ENCODE measurements around the gene RFT1.

RFT1 gene

DNA sequence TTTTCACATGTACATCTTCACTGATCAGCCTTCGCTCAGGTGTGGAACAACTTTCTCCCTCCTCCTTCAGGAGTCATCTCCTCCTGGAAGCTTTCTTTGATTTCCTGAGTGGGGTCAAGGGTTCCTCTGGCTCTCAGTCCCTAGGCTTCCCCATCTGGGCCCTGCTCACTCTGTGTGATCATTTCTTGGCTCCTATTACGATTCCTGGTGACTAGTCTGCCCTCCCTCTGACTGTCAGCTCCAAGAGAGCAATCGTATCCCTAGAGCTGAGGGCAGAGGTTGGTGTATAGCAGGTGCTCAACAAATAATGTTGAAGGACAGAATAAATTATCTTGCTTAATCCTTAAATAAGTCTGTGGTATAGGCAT, 15.5 kb upstream of the RFT1 start:
- TF ChIP-seq, protein P1, sequence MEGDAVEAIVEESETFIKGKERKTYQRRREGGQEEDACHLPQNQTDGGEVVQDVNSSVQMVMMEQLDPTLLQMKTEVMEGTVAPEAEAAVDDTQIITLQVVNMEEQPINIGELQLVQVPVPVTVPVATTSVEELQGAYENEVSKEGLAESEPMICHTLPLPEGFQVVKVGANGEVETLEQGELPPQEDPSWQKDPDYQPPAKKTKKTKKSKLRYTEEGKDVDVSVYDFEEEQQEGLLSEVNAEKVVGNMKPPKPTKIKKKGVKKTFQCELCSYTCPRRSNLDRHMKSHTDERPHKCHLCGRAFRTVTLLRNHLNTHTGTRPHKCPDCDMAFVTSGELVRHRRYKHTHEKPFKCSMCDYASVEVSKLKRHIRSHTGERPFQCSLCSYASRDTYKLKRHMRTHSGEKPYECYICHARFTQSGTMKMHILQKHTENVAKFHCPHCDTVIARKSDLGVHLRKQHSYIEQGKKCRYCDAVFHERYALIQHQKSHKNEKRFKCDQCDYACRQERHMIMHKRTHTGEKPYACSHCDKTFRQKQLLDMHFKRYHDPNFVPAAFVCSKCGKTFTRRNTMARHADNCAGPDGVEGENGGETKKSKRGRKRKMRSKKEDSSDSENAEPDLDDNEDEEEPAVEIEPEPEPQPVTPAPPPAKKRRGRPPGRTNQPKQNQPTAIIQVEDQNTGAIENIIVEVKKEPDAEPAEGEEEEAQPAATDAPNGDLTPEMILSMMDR (IDR thresholded peaks at IDR 0.05), result no peak

DNA sequence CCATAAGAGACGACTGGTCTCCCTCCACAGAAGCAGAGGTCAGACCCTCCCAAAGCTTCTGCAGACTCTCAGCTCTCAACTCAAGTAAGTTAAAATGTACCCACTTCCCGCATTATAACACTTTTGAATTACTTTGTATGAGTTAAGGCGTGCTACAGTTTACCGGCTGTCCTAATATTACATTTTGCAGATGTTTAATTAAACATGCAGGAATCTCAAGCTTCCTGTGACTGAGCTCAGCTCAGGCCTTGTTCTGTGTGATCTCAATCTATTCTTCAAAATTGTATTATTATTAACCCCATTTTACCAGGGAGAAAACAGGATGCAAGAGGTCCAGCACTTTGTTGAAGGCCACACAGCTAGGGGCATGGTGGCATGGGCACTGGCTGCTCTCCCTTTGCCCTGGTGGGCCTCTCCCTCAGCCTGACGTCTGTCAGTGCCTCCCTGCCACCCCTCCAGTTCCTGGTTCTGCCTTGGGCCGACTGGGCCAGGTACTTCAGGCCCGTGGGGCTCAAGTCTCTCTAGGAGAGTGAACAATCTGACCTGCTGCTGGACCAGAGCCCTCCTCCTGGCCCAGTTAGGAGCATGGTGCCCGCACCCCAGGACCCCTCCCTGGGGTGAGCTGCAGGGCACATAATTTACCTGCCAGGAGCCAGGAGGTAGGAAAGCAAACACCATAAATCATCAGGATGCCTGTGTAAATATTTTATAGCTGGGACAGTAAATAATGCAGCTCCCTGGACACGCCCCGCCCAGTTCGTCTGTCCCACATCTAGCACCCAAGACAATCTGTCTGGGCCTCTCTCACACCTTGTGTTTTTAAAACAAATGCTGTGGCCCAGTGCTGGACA, 14.9 kb upstream of the RFT1 start:
- TF ChIP-seq, protein P1 (IDR thresholded peaks at IDR 0.05), result no peak

DNA sequence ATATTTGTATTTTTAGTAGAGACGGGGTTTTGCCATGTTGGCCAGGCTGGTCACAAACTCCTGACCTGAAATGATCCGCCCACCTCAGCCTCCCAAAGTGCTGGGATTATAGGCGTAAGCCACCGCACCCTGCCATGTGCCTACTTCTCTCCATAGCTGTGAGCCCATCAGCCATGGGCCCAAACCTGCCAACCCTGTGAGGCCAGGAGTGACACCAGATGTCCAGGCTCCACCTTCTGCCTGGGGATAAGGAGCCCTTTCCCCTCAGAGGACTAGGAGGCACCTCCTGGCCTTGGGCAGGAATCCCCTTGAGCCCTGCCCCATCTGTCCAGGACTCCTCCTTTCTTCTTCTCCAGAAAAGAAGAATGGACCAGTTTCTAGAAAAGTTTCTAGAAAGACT, 14.2 kb upstream of the RFT1 start:
- TF ChIP-seq, protein P1 (IDR thresholded peaks at IDR 0.05), result no peak

DNA sequence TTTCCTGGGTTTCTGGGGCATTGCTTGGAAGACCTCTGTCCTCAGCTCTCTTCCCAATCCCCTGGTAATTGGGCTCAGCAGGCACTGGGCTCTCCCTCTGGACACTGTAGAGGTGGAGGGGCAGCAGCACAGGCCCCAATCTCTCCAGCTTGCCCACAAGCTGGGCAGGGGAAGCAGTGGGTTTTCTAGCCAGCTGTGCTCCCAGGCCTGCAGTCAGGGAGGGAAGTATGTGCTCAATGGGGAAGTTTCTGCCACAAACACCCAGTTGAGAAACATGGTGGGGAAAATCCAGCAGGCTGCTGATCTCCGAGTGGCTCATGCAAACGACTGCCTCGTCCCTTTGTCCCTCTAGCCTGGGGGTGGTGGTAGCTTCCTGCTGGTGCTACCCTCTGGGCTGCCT, 12.8 kb upstream of the RFT1 start:
- TF ChIP-seq, protein P1 (IDR thresholded peaks at IDR 0.05), result no peak

DNA sequence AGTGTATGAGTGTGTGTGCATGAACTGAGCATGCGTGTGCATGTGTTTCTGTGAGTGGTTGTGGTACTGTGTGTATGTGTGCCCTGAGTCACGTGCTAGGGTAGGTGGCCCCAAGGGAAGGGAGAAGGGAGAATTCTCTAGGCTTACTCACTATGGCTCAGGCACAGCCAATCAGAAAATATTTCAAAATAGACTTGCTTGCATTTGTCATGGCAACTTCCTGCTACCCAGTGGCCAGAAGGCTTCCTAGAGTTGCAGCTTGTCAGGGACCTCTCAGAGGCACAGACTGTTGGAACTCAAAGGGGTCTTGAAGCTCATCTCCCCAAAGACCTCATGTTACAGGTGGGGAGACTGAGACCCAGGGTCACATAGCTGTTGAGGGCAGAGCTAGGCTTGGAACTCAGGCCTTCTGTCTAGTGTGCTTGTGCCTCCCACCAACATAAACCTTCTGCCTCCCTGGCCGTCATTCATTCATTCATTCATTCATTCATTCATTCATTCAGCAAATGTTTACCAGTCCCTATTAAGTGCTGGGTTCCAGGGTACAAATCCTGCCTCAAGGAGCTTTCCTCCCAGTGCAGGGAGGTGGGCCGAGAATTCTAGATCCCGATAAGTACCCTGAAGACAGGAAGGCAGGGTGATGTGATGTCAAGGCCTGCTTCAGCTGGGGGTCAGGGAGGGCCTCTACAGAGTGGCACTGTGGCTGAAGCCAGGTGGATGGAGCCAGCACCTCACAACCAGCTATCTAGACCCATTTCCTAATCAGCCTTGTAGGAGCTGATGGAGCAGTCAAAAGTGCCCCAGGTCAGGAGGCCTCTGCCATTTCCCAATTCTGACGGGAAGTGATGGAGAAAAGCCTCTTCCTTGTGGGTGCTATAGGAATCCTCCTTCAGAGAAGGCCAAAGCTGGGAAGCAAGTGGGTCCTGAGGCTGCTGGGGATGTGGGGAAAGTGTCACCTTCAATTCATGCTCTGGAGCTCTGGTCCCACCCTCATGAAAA, 10.9 kb upstream of the RFT1 start:
- TF ChIP-seq, protein P1 (IDR thresholded peaks at IDR 0.05), result no peak

DNA sequence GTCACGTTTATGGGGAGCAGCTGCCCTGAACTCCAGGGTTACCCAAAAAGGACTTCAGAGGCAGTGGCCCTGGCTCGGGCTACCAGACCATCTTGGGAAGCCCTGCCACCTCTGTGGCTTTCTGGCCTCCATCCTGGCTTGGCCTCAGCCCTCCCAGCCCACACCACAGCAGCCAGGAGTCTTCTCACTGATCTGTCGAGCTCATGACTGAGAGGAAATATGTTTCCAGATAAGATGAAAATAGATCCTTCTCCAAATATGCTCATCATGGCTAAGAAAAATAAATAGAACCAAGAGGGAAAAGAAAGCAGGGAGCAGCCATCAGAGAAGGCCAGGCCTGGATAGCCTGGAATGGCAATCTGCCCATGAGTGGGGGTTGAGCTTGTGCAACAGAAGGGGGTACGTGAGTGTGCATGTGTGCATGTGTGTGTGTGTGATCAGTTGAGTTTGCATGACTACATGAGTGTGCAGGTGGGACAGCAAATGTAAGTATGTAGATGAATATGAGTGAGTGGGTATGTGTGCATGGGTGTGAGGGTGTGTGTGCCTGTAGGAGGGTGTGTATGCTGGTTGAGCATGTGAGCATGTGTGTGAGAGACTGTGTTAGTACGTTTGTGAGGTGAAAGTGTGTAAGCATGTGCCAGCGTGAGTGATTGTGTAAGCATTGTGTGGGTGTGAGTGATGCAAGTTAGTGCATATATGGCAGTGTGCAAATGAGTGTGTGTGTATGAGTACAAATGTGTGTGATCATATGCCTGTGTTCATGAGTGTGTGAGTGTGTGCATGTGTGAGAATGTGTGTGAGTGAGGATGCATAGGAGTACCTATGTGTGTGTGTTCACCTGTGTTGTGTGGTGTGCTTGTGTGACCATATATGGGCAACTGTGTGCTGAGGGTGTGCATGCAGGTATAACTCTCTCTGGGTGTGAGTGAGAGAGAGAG, 9.9 kb upstream of the RFT1 start:
- TF ChIP-seq, protein P1 (IDR thresholded peaks at IDR 0.05), result no peak

All from LNCAP (cell line).